ENCODE data around the gene KRT40. TPM values are rescaled to one million over a fixed set of nuclear protein-coding genes. Genes with fewer than 3 reads are reported as not detected.

The KRT40 gene
- total RNA-seq: not detected in 2 replicates

GRCh38 chr17:40984226-40984625 lies at the start of gene KRT40:
Gene KRT40, minus strand, starts transcription at chr17:40984326. Its CDS starts 53 bp downstream, at chr17:40984273.

GRCh38 chr17:41029633-41030245 lies 45.6 kb upstream of the KRT40 start, which contains the start of gene KRTAP1-4:
Gene KRTAP1-4, minus strand, starts transcription at chr17:41030195. Its CDS starts 117 bp downstream, at chr17:41030078.

GRCh38 chr17:41026715-41027471 lies 42.8 kb upstream of the KRT40 start, which contains the start of gene KRTAP1-5:
Gene KRTAP1-5, minus strand, starts transcription at chr17:41027208. Its CDS starts 53 bp downstream, at chr17:41027155.

GRCh38 chr17:41008811-41009210 lies 24.7 kb upstream of the KRT40 start, which contains the start of gene KRTAP3-1:
Gene KRTAP3-1, minus strand, starts transcription at chr17:41009128. Its CDS starts 54 bp downstream, at chr17:41009074.

GRCh38 chr17:40999563-40999962 lies 15.4 kb upstream of the KRT40 start, which contains the start of gene KRTAP3-2:
Gene KRTAP3-2, minus strand, starts transcription at chr17:40999906. Its CDS starts 53 bp downstream, at chr17:40999853.

GRCh38 chr17:40993839-40994238 lies 9.7 kb upstream of the KRT40 start, which contains the start of gene KRTAP3-3:
Gene KRTAP3-3, minus strand, starts transcription at chr17:40994164. Its CDS starts 67 bp downstream, at chr17:40994097.

GRCh38 chr17:40966848-40967247 lies 17.3 kb downstream of the KRT40 start, which contains the start of gene KRT39:
Gene KRT39, minus strand, starts transcription at chr17:40966948. Its CDS starts 92 bp downstream, at chr17:40966856.

GRCh38 chr17:40937384-40937819 lies 46.7 kb downstream of the KRT40 start, which contains the start of gene KRT23:
Gene KRT23, minus strand, starts transcription at chr17:40937646. Its CDS starts 1,043 bp downstream, at chr17:40936603.

Other genes with a start within 250 kb of the KRT40 start
- gene KRT25, start 229.0 kb downstream of the KRT40 start, total RNA-seq: not detected in 2 replicates
- gene KRT26, start 212.1 kb downstream of the KRT40 start, total RNA-seq: not detected in 2 replicates
- not detected in 2 replicates for gene KRT27, start 201.8 kb downstream of the KRT40 start, total RNA-seq
- not detected in 2 replicates for gene KRT28, start 184.4 kb downstream of the KRT40 start, total RNA-seq
- gene KRT10, start 161.7 kb downstream of the KRT40 start, total RNA-seq: 18.0 and 18.8 TPM in 2 replicates
- gene KRT12, start 117.1 kb downstream of the KRT40 start, total RNA-seq: not detected in 2 replicates
- gene KRT20, start 99.1 kb downstream of the KRT40 start, total RNA-seq: not detected in 2 replicates
- gene KRT23, start 46.7 kb downstream of the KRT40 start, total RNA-seq: not detected in 2 replicates
- gene KRT39, start 17.4 kb downstream of the KRT40 start, total RNA-seq: not detected in 2 replicates
- gene KRTAP3-3, start 9.8 kb upstream of the KRT40 start, total RNA-seq: not detected in 2 replicates
- not detected in 2 replicates for gene KRTAP3-2, start 15.6 kb upstream of the KRT40 start, total RNA-seq
- not detected in 2 replicates for gene KRTAP3-1, start 24.8 kb upstream of the KRT40 start, total RNA-seq
- not detected in 2 replicates for gene KRTAP1-5, start 42.9 kb upstream of the KRT40 start, total RNA-seq
- gene KRTAP1-4, start 45.9 kb upstream of the KRT40 start, total RNA-seq: not detected in 2 replicates
- not detected in 2 replicates for gene KRTAP1-3, start 50.5 kb upstream of the KRT40 start, total RNA-seq
- gene KRTAP1-1, start 57.1 kb upstream of the KRT40 start, total RNA-seq: not detected in 2 replicates
- not detected in 2 replicates for gene KRTAP2-1, start 63.0 kb upstream of the KRT40 start, total RNA-seq
- not detected in 2 replicates for gene KRTAP2-2, start 70.9 kb upstream of the KRT40 start, total RNA-seq
- not detected in 2 replicates for gene KRTAP2-3, start 75.8 kb upstream of the KRT40 start, total RNA-seq
- not detected in 2 replicates for gene KRTAP2-4, start 81.6 kb upstream of the KRT40 start, total RNA-seq
- not detected in 2 replicates for gene KRTAP4-7, start 99.8 kb upstream of the KRT40 start, total RNA-seq
- not detected in 2 replicates for gene KRTAP4-8, start 113.8 kb upstream of the KRT40 start, total RNA-seq
- gene KRTAP4-16, start 117.9 kb upstream of the KRT40 start, total RNA-seq: not detected in 2 replicates
- not detected in 2 replicates for gene KRTAP4-9, start 121.1 kb upstream of the KRT40 start, total RNA-seq
- gene KRTAP4-11, start 134.0 kb upstream of the KRT40 start, total RNA-seq: not detected in 2 replicates
- gene KRTAP4-12, start 139.9 kb upstream of the KRT40 start, total RNA-seq: not detected in 2 replicates
- not detected in 2 replicates for gene KRTAP4-6, start 156.2 kb upstream of the KRT40 start, total RNA-seq
- gene KRTAP4-5, start 165.5 kb upstream of the KRT40 start, total RNA-seq: not detected in 2 replicates
- not detected in 2 replicates for gene KRTAP4-4, start 176.4 kb upstream of the KRT40 start, total RNA-seq
- not detected in 2 replicates for gene KRTAP4-3, start 183.9 kb upstream of the KRT40 start, total RNA-seq
- gene KRTAP4-2, start 193.9 kb upstream of the KRT40 start, total RNA-seq: not detected in 2 replicates
- gene KRTAP4-1, start 200.6 kb upstream of the KRT40 start, total RNA-seq: not detected in 2 replicates
- not detected in 2 replicates for gene KRTAP9-1, start 205.6 kb upstream of the KRT40 start, total RNA-seq
- gene KRTAP9-2, start 242.3 kb upstream of the KRT40 start, total RNA-seq: not detected in 2 replicates
- gene KRTAP9-3, start 248.1 kb upstream of the KRT40 start, total RNA-seq: not detected in 2 replicates